BLaER1 treated with 17β-estradiol and CSF1 and Interleukin-3, amounts not matched to agents 10 nM and 100 nM (cell line): ENCODE results near the gene NHP2.

Experiments
- H3K27ac ChIP-seq, 11 experiments: shearing (Covaris generic); formaldehyde crosslinking; 2 replicates each; pipeline ENCODE4 v1.8.1; 2022
- H3K27me3 ChIP-seq, 11 experiments: shearing (Covaris generic); formaldehyde crosslinking; 2 replicates each; pipeline ENCODE4 v1.8.1; 2022
- H3K36me3 ChIP-seq, 11 experiments: shearing (Covaris generic); formaldehyde crosslinking; 2 replicates each; pipeline ENCODE4 v1.8.1; 2022
- H3K4me1 ChIP-seq, 10 experiments: shearing (Covaris generic); formaldehyde crosslinking; 2 replicates each; pipeline ENCODE4 v1.8.1; 2022
- H3K4me2 ChIP-seq, 11 experiments: shearing (Covaris generic); formaldehyde crosslinking; 2 replicates each; pipeline ENCODE4 v1.8.1; 2022
- H3K4me3 ChIP-seq, 10 experiments: shearing (Covaris generic); formaldehyde crosslinking; 2 replicates each; pipeline ENCODE4 v1.8.1; 2022
- H3K9ac ChIP-seq, 11 experiments: shearing (Covaris generic); formaldehyde crosslinking; 2 replicates each; pipeline ENCODE4 v1.8.1; 2022
- H3K9me3 ChIP-seq, 11 experiments: shearing (Covaris generic); formaldehyde crosslinking; replicated peaks in 1 of 11; 2 replicates each; pipeline ENCODE4 v1.8.1; 2022
- H4K20me1 ChIP-seq, 11 experiments: shearing (Covaris generic); formaldehyde crosslinking; 2 replicates each; pipeline ENCODE4 v1.8.1; 2022
- Cebpa-rat ChIP-seq, 11 experiments: shearing (Covaris generic); IDR thresholded peaks; 2 replicates each; pipeline ENCODE4 v1.8.1; 2022

Gene NHP2

DNA sequence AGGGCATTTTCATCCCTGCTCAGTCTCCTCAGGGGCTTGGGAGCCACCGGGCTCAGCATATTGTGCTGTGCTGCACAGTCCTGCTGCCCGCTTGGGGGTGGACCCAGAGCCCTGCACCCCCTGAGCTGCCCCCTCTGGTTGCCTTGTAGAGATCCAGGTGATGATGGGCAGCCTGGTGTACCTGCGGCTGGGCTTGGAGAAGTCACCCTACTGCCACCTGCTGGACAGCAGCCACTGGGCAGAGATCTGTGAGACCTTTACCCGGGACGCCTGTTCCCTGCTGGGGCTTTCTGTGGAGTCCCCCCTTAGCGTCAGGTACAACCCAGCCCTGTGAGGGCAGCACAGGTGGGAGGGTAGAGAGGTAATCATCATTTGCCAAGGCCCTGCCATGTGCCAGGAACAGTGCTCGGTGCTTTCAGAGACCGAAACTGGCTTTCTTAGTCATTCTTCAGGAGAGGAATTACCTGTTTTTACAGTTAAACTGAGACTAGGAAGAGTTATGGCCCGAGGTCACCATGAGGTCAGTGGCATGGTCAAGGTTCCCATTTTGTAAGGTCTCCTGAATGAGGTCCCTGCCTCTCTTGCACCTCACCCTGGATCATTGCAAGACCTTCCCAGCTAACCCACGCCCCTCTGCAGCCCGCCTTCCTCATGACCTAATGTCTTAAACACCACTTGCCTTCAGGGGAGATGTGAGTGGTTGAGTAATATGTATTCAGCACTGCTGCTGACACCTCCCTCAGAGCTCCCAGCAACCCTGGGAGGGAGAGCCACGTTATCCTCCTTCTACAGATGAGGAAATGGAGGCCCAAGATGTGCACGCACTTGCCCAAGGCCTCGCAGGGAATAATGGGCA, 7.5 kb downstream of the NHP2 start:
- no peaks in the 10 kb centered on the region for H3K27me3 ChIP-seq
- no peak overlapping the region for H3K4me2 ChIP-seq
- H4K20me1 ChIP-seq, result peaks cover 0 to 91% (median 65%) of the 10 kb centered on the region in 11 experiments; a peak in 20 of 22 replicates
- H3K4me3 ChIP-seq, result no peak overlapping the region
- H3K27ac ChIP-seq, result no peak overlapping the region
- H3K9ac ChIP-seq, result no peak overlapping the region
- TF ChIP-seq Cebpa-rat (IDR thresholded peaks at IDR 0.05), result no peak
- H3K9me3 ChIP-seq, result no peaks in the 10 kb centered on the region
- peaks cover 0 to 18% (median 15%) of the 10 kb centered on the region in 10 experiments; a peak in 15 of 20 replicates for H3K4me1 ChIP-seq
- H3K36me3 ChIP-seq, result peaks cover 82 to 100% (median 96%) of the 10 kb centered on the region in 11 experiments

DNA sequence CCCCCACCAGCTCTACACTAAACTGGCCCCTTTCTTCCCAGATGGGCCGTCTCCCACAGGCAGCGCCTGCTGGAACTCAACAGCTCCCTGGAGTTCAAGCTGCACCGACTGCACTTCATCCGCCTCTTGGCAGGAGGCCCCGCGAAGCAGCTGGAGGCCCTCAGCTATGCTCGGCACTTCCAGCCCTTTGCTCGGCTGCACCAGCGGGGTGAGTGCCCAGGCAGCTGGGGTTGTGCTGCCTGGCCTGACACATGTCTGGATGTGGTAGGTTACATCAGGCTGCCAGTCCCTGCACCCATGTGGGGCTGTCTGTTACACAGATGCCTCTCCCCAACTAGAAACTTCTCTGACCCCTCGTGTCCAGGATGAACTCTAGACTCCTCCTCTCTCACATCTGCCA, 9.8 kb downstream of the NHP2 start:
- no peak overlapping the region; a peak in 1 of 22 replicates for H3K9ac ChIP-seq
- TF ChIP-seq Cebpa-rat (IDR thresholded peaks at IDR 0.05), result no peak
- H4K20me1 ChIP-seq, result peaks cover 0 to 82% (median 46%) of the 10 kb centered on the region in 11 experiments; a peak in 20 of 22 replicates
- H3K9me3 ChIP-seq, result no peaks in the 10 kb centered on the region
- H3K27ac ChIP-seq, result no peak overlapping the region
- no peaks in the 10 kb centered on the region for H3K27me3 ChIP-seq
- H3K4me3 ChIP-seq, result no peak overlapping the region
- peaks cover 60 to 97% (median 78%) of the 10 kb centered on the region in 11 experiments for H3K36me3 ChIP-seq
- no peaks in the 10 kb centered on the region for H3K4me1 ChIP-seq
- H3K4me2 ChIP-seq, result no peak overlapping the region

- H3K4me1 ChIP-seq, result no peaks in the 10 kb centered on the region
- H3K27me3 ChIP-seq, result no peaks in the 10 kb centered on the region
- no peaks in the 10 kb centered on the region for H3K9me3 ChIP-seq
- no peak for TF ChIP-seq Cebpa-rat (IDR thresholded peaks at IDR 0.05)
- no peak overlapping the region for H3K4me2 ChIP-seq
- H4K20me1 ChIP-seq, result peaks cover 0 to 76% (median 40%) of the 10 kb centered on the region in 11 experiments; a peak in 19 of 22 replicates
- no peak overlapping the region for H3K4me3 ChIP-seq
- peaks cover 54 to 97% (median 72%) of the 10 kb centered on the region in 11 experiments for H3K36me3 ChIP-seq
- H3K9ac ChIP-seq, result no peak overlapping the region; a peak in 2 of 22 replicates
- H3K27ac ChIP-seq, result no peak overlapping the region
These were observed 10.4 kb downstream of the NHP2 start for GRCh38 chr5:178143246-178143645.

- no peaks in the 10 kb centered on the region for H3K27me3 ChIP-seq
- no peaks in the 10 kb centered on the region for H3K4me1 ChIP-seq
- no peak overlapping the region for H3K27ac ChIP-seq
- H3K9ac ChIP-seq, result no peak overlapping the region
- no peak overlapping the region for H3K4me2 ChIP-seq
- peaks cover 0 to 76% (median 37%) of the 10 kb centered on the region in 11 experiments; a peak in 20 of 22 replicates for H4K20me1 ChIP-seq
- TF ChIP-seq Cebpa-rat (IDR thresholded peaks at IDR 0.05), result no peak
- no peaks in the 10 kb centered on the region for H3K9me3 ChIP-seq
- no peak overlapping the region for H3K4me3 ChIP-seq
- peaks cover 52 to 97% (median 72%) of the 10 kb centered on the region in 11 experiments for H3K36me3 ChIP-seq
These were observed 11.0 kb downstream of the NHP2 start for GRCh38 chr5:178142642-178143041.

GRCh38 chr5:178141550-178141949, 12.1 kb downstream of the NHP2 start:
- Histone ChIP-seq H4K20me1 (peaks cover 9 to 76% (median 26%) of the 10 kb centered on the region in 11 experiments; a peak in 19 of 22 replicates), H3K9me3 (no peaks in the 10 kb centered on the region), H3K4me3 (no peak overlapping the region), H3K4me2 (no peak overlapping the region), H3K36me3 (peaks cover 41 to 94% (median 69%) of the 10 kb centered on the region in 11 experiments), H3K27me3 (no peaks in the 10 kb centered on the region), H3K27ac (no peak overlapping the region), H3K9ac (no peak overlapping the region), H3K4me1 (no peaks in the 10 kb centered on the region)
- TF ChIP-seq Cebpa-rat (IDR thresholded peaks at IDR 0.05), result no peak

- no peaks in the 10 kb centered on the region for H3K27me3 ChIP-seq
- H4K20me1 ChIP-seq, result peaks cover 0 to 57% (median 16%) of the 10 kb centered on the region in 11 experiments; a peak in 14 of 22 replicates
- no peak for TF ChIP-seq Cebpa-rat (IDR thresholded peaks at IDR 0.05)
- no peak overlapping the region for H3K4me2 ChIP-seq
- H3K4me1 ChIP-seq, result no peaks in the 10 kb centered on the region
- H3K9me3 ChIP-seq, result no peaks in the 10 kb centered on the region
- 0 out of 22 replicates have a peak overlapping the region, but pooled peaks of 1 of the 11 experiments have one; percentile 23 for H3K9ac ChIP-seq
- H3K4me3 ChIP-seq, result no peak overlapping the region
- peaks cover 12 to 85% (median 44%) of the 10 kb centered on the region in 11 experiments for H3K36me3 ChIP-seq
- H3K27ac ChIP-seq, result no peak overlapping the region
These were observed 15.7 kb downstream of the NHP2 start for GRCh38 chr5:178137991-178138390.

DNA sequence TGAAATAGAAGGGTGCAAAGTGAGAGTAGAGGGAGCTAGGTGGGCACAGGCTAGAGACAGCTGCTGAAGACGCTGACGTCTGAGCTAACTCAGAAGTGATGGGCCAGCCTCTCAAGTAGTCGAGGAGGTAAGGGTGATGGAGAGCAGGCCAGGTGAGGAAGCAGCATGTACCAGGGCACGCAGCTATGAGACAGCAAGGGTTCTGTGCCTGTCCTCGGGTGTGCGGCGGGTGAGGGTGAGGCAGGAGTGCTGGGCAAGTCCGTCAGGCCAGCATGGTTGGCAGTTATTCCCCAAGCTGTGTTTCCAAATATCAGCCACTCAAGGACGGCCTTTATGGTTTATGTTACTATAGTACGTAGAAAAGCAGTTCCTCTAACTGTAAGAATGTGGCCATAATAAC, 16.7 kb downstream of the NHP2 start:
- peaks cover 0 to 49% (median 11%) of the 10 kb centered on the region in 11 experiments; a peak in 13 of 22 replicates for H4K20me1 ChIP-seq
- H3K27ac ChIP-seq, result no peak overlapping the region
- no peak overlapping the region for H3K4me3 ChIP-seq
- no peak overlapping the region for H3K4me2 ChIP-seq
- TF ChIP-seq Cebpa-rat (IDR thresholded peaks at IDR 0.05), result no peak
- H3K4me1 ChIP-seq, result peaks cover 0 to 5% (median 2%) of the 10 kb centered on the region in 10 experiments; a peak in 9 of 20 replicates
- peak overlapping the region in 1 of 11 experiments; percentile 14; a peak in 1 of 22 replicates for H3K9ac ChIP-seq
- no peaks in the 10 kb centered on the region for H3K27me3 ChIP-seq
- no peaks in the 10 kb centered on the region for H3K9me3 ChIP-seq
- peaks cover 4 to 75% (median 34%) of the 10 kb centered on the region in 11 experiments; a peak in 19 of 22 replicates for H3K36me3 ChIP-seq

- Histone ChIP-seq H3K4me2 (peak overlapping the region; percentile 87 to 98 (median 94)), H3K4me1 (peaks cover 17 to 41% (median 33%) of the 10 kb centered on the region in 10 experiments), H3K27me3 (no peaks in the 10 kb centered on the region), H3K36me3 (peaks cover 0 to 30% (median 9%) of the 10 kb centered on the region in 11 experiments; a peak in 16 of 22 replicates), H3K9ac (peak overlapping the region; percentile 75 to 92 (median 85)), H3K4me3 (peak overlapping the region; percentile 65 to 89 (median 76)), H4K20me1 (peaks cover 0 to 16% (median 6%) of the 10 kb centered on the region in 11 experiments; a peak in 9 of 22 replicates), H3K27ac (peak overlapping the region in 9 of 11 experiments; percentile 62 to 87 (median 76); a peak in 15 of 22 replicates), H3K9me3 (no peaks in the 10 kb centered on the region)
- no peak for TF ChIP-seq Cebpa-rat (IDR thresholded peaks at IDR 0.05)
These were observed 22.2 kb downstream of the NHP2 start for GRCh38 chr5:178131446-178131996.
